Measurements from ENCODE around the gene GSTM4. TPM values are rescaled to one million over a fixed set of nuclear protein-coding genes. Genes with fewer than 3 reads are reported as not detected.

GSTM4 gene
- total and polyA plus RNA-seq, 8 donors: 7.5 to 63.6 (median 24.2) TPM

GRCh38 chr1:109626682-109627408, 29.1 kb upstream of the GSTM4 start:
- H3K36me3 ChIP-seq: peaks cover 55 to 70% (median 60%) of the 10 kb centered on the region in 4 donors
- TF ChIP-seq CTCF (IDR thresholded peaks at IDR 0.05) (no peak), EP300 (IDR thresholded peaks at IDR 0.05) (no peak), POLR2AphosphoS5 (IDR thresholded peaks at IDR 0.05) (no peak), POLR2A (IDR thresholded peaks at IDR 0.05) (no peak)

GRCh38 chr1:109627692-109628399, 28.1 kb upstream of the GSTM4 start:
- Histone ChIP-seq H3K9me3 (no peaks in the 10 kb centered on the region), H3K4me3 (no peak overlapping the region), H3K4me1 (peaks cover 15 to 49% (median 33%) of the 10 kb centered on the region in 4 donors), H3K27ac (no peak overlapping the region), H3K27me3 (no peaks in the 10 kb centered on the region), H3K36me3 (peaks cover 55 to 75% (median 61%) of the 10 kb centered on the region in 4 donors)
- intact Hi-C loops (cut with DNase I; ENCODE audit: low total_unique reads): no loop called here
- DNase-seq: no peak
- no peak for TF ChIP-seq EP300 (IDR thresholded peaks at IDR 0.05)
- TF ChIP-seq CTCF (IDR thresholded peaks at IDR 0.05): no peak
- no peak for TF ChIP-seq POLR2AphosphoS5 (IDR thresholded peaks at IDR 0.05)
- no peak for TF ChIP-seq POLR2A (IDR thresholded peaks at IDR 0.05)
- 92 to 95% (median 94%) methylated on average over 14 to 23 of the region's 23 CpGs for WGBS, 5 donors

More at GRCh38 chr1:109626682-109627408, 29.1 kb upstream of the GSTM4 start:
- WGBS, 5 donors: 94 to 98% (median 94%) methylated on average over 13 to 21 of the region's 21 CpGs
- Histone ChIP-seq H3K4me3 (no peak overlapping the region), H3K27ac (peak overlapping the region in 1 of 5 donors; percentile 32), H3K27me3 (no peaks in the 10 kb centered on the region), H3K9me3 (no peaks in the 10 kb centered on the region), H3K4me1 (peaks cover 21 to 50% (median 38%) of the 10 kb centered on the region in 4 donors)
- intact Hi-C loops (cut with DNase I; ENCODE audit: low total_unique reads): no loop called here
- DNase-seq: no peak

GRCh38 chr1:109628540-109629321, 27.2 kb upstream of the GSTM4 start:
- Histone ChIP-seq H3K27ac (no peak overlapping the region), H3K4me3 (no peak overlapping the region), H3K27me3 (no peaks in the 10 kb centered on the region), H3K36me3 (peaks cover 55 to 75% (median 61%) of the 10 kb centered on the region in 4 donors), H3K4me1 (peaks cover 10 to 48% (median 29%) of the 10 kb centered on the region in 4 donors), H3K9me3 (no peaks in the 10 kb centered on the region)
- TF ChIP-seq POLR2AphosphoS5 (IDR thresholded peaks at IDR 0.05): no peak
- no peak for TF ChIP-seq CTCF (IDR thresholded peaks at IDR 0.05)
- no peak for TF ChIP-seq POLR2A (IDR thresholded peaks at IDR 0.05)
- no peak for TF ChIP-seq EP300 (IDR thresholded peaks at IDR 0.05)
- intact Hi-C loops (cut with DNase I; ENCODE audit: low total_unique reads): no loop called here
- DNase-seq: no peak
- WGBS, 5 donors: 77 to 90% (median 89%) methylated on average over 7 to 23 of the region's 23 CpGs

Data from stomach (tissue), 9 donors.